HG03575 (cell line): Measurements from ENCODE around the gene SZT2.
"Not testable (repeated sequence)": the region's sequence is repeated elsewhere in the genome, so short reads cannot be mapped to it uniquely, and the experiment has no call there.

Source experiments
- ATAC-seq: cut with Tn5 transposase; IDR thresholded peaks from one replicate; pipeline ENCODE4 v1.9.1; 2021; ENCODE audit not compliant: unreplicated experiment, insufficient number of reproducible peaks, low FRiP score; ENCODE audit errors: extremely low read depth

The SZT2 gene

DNA sequence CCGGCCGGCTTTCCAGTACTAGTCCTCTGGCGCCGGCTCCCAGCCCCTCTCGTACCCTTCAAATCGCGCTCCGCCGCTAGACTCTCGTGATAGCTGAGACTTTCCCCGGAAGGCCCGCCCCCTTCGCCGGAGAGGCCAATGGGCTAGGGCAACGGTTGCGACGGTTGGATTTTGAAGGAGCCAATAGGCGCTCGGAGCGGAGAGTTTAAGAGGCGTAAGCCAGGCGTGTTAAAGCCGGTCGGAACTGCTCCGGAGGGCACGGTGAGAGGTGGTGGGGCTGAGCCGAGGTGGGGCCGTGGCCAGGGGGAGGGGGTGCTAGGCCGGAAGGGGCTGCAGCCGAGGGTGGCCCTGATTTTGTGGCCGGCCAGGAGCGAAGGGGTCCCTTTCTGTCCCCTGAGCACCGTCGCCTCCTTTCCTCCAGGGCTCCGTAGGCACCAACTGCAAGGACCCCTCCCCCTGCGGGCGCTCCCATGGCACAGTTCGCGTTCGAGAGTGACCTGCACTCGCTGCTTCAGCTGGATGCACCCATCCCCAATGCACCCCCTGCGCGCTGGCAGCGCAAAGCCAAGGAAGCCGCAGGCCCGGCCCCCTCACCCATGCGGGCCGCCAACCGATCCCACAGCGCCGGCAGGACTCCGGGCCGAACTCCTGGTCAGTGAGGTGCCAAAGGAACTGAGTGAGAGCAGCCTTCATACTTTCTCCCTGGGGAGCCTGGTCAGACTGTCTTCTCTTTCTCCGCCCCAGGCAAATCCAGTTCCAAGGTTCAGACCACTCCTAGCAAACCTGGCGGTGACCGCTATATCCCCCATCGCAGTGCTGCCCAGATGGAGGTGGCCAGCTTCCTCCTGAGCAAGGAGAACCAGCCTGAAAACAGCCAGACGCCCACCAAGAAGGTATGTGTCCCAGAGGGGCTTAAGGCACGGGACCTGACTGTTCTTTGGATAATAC is 30.7 kb upstream of the SZT2 start, which contains the start of gene CDC20:
Gene CDC20 (plus strand): TSS at position 236 of the 948 bp plus-strand sequence. CDS start 235 bp downstream, at position 471.
- ATAC-seq, result peak; percentile 71

DNA sequence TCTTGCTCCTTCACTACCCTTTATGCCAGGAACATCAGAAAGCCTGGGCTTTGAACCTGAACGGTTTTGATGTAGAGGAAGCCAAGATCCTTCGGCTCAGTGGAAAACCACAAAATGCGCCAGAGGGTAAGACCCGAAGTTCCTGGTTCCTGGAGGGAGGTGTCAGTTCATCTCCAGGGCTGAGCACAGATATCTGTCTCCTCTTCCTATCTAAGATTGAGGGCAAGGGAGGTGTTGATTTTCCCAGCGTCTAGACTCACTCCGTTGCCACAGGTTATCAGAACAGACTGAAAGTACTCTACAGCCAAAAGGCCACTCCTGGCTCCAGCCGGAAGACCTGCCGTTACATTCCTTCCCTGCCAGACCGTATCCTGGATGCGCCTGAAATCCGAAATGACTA is 30.0 kb upstream of the SZT2 start:
- no peak for ATAC-seq

DNA sequence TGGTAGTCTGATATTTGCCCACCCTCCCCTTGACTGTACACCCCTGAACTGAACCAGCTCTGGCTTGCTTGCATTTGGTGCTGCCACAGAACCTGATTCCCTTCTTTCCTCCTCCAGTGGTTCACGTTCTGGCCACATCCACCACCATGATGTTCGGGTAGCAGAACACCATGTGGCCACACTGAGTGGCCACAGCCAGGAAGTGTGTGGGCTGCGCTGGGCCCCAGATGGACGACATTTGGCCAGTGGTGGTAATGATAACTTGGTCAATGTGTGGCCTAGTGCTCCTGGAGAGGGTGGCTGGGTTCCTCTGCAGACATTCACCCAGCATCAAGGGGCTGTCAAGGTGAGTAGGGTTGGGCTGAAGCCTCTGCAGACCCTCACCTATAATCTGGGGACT is 29.1 kb upstream of the SZT2 start:
- ATAC-seq, result no peak

DNA sequence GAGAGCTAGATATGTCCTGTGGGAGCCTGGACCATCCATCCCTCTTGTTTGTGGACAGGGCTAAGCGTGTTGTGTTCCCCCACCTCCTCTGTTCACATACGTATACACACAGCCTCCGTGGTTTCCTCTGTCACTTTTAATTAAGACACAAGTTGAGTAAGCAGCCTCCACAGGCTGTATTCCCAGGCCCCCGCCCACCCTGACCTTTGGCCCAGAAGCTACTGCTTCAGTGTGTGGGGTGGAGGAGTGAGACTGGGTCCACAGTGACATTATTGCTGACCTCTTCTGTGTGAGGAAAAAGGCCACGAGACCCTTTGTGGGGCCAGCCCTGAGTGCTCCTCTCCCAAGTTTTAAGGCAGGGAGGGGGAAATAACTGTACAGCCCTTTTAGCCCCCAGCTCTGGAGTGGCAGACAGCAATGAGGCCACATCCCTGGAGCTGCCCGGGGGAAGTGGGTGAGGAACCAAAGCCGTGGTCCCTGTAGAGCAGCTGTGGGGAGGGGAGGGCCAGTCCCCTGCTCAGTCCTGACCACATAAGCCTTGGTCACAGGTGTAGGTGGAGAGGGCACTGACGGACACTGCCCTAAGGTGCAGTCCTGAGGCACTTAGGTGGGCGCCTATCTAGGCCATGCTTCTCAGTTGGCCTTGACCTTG is 26.3 kb upstream of the SZT2 start:
- no peak for ATAC-seq

DNA sequence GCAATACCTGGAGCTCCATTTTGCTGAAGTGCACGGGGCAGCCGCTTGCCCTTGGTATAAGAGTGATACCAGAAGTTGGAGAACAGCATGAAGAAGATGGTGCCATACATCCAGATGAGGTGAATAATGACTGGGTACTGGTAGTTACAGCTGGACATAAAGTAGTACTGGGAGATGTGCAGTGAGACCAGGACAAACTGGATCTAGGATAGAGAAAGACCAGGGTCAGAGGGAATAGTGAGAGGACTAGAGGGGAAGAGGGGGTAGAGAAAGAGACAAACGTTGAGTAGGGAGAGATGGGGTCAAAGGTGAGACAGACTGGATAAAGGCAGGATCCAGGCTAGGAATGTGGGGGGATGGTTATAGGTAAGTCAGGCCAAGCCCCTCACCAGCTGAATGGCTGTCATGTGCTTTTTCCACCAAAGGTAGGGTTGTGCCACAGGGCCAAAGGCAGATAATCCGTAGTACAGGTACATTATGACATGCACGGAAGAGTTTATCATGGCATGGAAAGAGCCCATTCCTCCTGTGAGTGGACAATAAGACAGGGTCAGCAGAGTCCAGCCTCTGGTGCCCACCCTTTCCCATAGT is 25.7 kb upstream of the SZT2 start:
- no peak for ATAC-seq

DNA sequence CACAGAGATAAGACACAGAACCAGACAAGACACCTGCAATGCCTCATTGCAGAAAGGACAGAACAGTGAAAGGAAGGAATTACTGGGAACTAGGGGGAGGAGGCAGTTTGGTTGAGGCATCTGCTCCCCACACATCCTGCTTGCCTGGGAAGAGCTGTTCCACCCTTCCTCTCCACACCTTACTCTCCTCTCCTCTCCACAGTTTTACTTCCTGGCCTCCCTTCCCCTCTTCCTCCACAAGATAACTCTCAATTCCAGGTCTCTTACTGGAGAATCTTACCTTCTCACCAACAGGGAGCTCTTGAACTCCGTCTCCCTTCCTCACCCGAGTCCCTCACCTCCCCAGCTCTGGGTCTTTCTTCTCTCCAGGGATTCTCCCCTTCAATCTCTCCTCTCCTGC is 24.0 kb upstream of the SZT2 start:
- ATAC-seq, result no peak

DNA sequence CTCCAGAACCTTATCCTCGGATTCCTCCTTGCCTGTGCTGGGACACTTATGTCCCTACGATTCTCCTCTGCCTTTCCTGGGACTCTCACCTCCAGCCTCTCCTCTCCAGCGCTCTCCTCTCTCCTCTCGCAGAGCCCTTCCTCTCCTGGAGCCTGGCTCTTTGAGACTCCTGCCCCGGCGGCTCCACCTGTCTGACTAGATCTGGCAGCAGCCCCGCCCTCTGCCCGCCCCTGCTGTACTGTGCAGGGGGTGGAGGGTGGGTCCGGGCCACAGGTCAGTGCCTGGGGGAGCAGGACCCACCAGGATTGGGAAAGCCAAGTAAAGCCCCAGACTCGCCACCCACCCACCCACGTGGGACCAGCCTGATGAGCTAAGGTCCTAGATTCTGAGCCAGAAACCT is 23.5 kb upstream of the SZT2 start:
- no peak for ATAC-seq

DNA sequence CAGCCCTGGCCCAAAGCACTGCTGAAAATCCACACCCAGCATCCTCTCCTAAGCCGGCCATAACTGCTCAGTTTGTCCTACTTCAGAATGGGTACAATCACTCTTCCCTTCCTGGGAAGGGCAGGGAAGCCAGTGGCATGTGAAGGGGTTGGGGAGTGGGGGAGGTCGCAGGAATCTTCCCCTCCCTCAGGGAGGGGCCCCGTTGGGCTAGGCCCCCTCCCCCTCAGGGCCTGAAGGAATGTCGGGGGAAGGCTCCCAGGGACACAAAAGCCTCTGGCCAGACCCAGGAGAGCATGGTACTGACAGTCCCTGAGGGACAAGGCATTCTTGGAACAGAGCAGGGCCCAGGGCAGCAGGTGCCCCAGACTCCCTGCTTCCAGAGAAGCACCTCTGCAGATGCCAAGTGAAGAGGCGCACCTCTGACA is 23.1 kb upstream of the SZT2 start:
- no peak for ATAC-seq

GRCh38 chr1:43367026-43367903 is 22.4 kb upstream of the SZT2 start:
- no peak for ATAC-seq

DNA sequence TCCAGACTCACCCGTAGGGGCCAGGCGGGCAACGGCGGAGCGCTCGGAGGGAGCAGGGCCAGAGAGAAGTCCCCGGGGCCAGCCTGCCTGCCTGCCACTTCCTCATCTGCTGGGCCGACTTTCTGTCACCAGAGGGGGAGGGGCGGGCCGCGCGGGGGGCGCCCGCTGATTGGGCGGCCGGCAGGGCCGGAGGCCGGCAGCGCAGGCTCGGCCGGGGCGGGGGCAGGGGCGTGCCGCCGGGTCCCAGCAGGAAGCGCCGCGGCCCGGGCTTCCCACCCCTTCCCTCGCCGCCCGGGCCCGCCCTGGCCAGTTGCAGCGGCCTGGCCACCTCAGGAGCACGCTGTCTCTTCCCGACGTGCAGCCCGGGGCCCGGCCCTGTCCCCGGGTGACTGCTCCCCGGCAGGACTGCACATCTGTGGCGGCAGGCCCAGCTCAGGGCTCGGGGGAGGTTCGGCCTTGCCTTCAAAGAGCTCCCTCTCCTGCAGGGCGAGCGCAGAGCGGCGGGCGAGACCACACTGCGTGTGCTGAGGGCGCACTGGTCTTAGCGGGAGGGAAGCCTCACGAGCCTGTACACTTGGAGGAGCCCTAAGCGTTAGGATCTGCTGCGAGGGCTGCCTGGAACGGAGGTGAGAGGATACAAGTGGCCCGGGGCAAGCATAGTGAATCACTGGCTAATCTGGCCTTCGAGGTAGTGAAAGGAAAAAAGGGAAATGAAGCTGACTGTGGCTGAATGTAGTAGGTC is 21.6 kb upstream of the SZT2 start, which contains the start of gene ELOVL1:
Gene ELOVL1 (minus strand): TSS at position 108 of the 742 bp plus-strand sequence. CDS start 2,402 bp downstream, outside the sequence.
- no peak for ATAC-seq

GRCh38 chr1:43368646-43369020 is 21.1 kb upstream of the SZT2 start:
- ATAC-seq, result no peak

- not testable (repeated sequence) for ATAC-seq
Observed at GRCh38 chr1:43369779-43370178, 19.9 kb upstream of the SZT2 start.

DNA sequence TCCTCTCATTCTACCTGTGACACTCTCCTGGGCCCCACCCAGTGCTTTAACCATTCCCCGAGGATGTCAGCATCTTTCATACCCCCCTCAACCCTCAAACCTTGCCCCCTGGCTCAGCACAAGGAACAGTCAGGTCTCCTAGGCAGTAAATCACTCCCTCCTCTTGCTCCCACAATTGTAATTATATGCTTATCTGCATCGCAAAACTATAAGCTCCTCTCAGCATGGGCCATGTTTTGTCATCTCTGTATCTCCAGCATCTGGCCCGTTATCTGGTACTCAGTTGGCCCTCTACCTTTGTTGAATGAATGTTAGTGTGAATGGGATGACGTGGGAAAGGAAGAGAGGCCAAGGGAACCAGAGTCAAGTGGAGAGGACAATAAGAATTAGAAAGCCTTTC is 19.1 kb upstream of the SZT2 start:
- ATAC-seq, result no peak

GRCh38 chr1:43372172-43372571 is 17.5 kb upstream of the SZT2 start:
- ATAC-seq, result no peak

GRCh38 chr1:43373066-43373940 is 16.4 kb upstream of the SZT2 start:
- no peak for ATAC-seq

DNA sequence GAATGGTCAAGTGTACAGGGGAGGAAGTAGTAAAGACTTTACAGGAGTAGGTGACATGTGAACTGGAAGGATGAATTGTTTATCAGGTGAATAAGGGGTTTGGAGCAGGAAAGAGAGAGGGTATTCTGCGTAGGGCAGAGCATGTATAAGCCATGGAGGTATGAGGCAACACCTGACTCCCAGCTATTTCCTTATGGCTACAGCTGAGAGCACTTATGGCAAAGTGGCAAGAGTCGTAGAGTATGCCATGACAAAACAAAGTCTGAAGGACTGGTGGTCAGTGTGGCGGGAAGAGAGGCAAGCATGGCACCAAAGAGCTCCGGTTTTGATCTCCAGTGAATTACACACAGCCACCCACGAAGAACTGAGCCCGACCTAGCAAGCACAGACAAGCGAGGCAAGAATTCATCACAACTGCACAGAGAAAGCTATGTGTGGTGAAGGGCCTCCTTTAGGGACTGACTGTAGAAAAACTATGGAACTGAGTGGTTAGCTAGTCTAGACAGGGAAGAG is 12.9 kb upstream of the SZT2 start:
- ATAC-seq, result no peak

DNA sequence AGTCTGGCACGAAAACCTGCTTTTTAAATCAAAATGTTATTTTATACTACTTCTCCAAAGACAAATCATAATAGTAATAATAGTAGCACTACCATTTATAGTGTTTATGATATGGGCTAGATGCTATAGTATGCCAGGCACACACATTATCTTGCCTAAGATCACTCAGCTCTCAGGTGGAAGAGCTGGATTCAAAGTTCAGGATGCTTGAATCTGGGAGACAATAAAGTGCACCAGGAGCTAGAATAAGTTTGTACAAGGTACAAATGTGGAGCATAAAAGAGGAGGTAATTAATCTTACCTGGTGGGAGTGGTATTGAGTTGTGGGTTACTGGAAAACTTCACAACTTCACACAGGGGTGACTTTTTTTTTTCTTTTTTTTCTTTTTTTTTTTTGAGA is 11.9 kb upstream of the SZT2 start:
- ATAC-seq, result no peak
